Gastrocnemius medialis (tissue), 4 donors: Measurements from ENCODE around the gene PCSK6.

Source experiments
- CTCF ChIP-seq, 5 experiments: fragments of 450-650 bp in 3 of 5; fragments of 200-600 bp in 2 of 5; sonication (generic) in 2 of 5; IDR thresholded peaks in 4 of 5; conservative IDR thresholded peaks in 1 of 5; 1 replicate in 4 of 5; 2 replicates in 1 of 5; pipeline ENCODE4 v1.5.1; 2016 to 2019; ENCODE audit warnings: antibody characterized with exemption in 5 of 5, mild to moderate bottlenecking in 3 of 5, moderate library complexity in 3 of 5
- POLR2A ChIP-seq, 2 donors: fragments of 450-650 bp; IDR thresholded peaks; one replicate each; pipeline ENCODE4 v1.6.1; 2017; ENCODE audit warnings: antibody characterized with exemption in 2 of 2, mild to moderate bottlenecking in 2 of 2, moderate library complexity in 2 of 2

- no peak for TF ChIP-seq CTCF (IDR thresholded peaks at IDR 0.05 in 4 of 5, conservative IDR thresholded peaks at IDR 0.05 in 1 of 5)
- no peak for TF ChIP-seq POLR2A (IDR thresholded peaks at IDR 0.05)
These were observed 48.5 kb downstream of the PCSK6 start for GRCh38 chr15:101440846-101441590.
